Activated T-cell treated with anti-CD3 and anti-CD28 coated beads, Interleukin-2, amount 50 U/mL, for 48 hours (primary cell): ENCODE results near the gene THAP10.
A peak's percentile ranks its signal among the peaks of the same experiment; 100 is the strongest.
"Not testable (repeated sequence)": the region's sequence is repeated elsewhere in the genome, so short reads cannot be mapped to it uniquely, and the experiment has no call there.

ENCODE experiments used
- DNase-seq, 2 experiments: peaks; one replicate each; pipeline ENCODE4 v3.0.0-alpha.2; 2020

The THAP10 gene

GRCh38 chr15:70876011-70876410, 16.2 kb downstream of the THAP10 start:
- DNase-seq: no peak

GRCh38 chr15:70875001-70875782, 17.0 kb downstream of the THAP10 start:
- DNase-seq: no peak

GRCh38 chr15:70873232-70874054, 18.8 kb downstream of the THAP10 start:
- DNase-seq: no peak

- not testable (repeated sequence) for DNase-seq
Observed at GRCh38 chr15:70871490-70871889, 20.7 kb downstream of the THAP10 start.

DNA sequence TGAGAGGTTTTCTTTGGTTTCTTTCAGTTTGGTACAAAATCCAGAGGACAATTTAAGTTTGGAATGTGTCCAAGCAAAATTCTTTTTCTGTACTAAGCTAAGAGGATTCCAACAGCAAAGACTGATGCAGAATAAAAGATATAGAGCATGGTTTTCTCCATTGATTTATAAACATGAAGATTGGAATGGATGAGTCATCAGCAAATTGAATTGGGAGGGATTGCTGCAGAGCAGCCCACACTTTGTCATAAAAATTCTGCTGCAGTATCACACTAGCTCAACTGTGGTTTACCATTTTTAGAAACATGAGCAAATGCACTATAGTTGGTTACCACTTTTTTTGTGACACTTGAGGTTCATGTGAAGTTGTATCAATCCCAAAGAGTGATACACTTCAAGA, 22.2 kb downstream of the THAP10 start:
- DNase-seq: no peak

DNA sequence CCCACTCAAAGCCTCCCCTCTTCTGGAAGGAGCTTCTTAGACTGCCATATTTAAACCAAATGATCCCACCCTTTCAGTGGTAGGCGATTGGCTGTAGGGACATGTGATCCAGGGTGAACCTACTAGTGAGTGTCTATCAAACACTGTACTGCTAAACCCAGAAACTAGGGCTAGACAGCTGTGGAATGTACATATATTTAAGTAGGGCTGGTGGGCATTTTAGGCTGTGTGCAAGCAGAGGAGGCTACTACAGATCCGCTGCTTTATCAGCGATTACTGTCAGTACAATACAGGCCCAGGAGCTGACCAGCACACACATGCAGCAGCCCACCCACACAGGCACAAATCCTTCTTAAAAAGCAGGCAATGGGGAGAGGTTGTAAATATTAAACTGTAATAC, 22.9 kb downstream of the THAP10 start:
- no peak for DNase-seq

DNA sequence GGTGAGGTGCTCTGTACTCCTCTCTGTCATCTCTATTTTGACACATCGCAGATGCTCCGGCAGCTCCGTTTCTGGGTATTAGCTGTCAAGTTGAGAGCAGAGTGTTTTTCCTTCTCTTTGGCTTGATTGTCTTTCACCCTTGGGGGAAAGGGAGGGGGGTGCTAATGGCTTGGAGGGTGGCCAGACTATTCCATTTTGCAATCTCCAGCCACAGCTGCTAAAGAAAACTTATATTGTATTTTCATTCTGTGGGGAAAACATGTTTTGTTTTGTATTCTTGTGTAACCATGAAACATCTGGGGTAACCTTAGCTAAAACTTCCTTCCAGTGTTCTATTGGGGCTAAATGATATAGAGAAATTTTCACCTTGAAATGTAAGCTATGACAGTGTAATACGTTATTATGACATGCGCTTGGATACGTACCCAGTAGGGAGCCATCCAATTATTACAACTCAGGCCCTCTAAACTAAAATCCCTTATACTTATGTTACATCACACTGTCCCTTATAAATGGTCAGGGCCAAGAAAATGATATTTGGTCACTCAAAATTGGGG, 24.2 kb downstream of the THAP10 start:
- DNase-seq: no peak

DNA sequence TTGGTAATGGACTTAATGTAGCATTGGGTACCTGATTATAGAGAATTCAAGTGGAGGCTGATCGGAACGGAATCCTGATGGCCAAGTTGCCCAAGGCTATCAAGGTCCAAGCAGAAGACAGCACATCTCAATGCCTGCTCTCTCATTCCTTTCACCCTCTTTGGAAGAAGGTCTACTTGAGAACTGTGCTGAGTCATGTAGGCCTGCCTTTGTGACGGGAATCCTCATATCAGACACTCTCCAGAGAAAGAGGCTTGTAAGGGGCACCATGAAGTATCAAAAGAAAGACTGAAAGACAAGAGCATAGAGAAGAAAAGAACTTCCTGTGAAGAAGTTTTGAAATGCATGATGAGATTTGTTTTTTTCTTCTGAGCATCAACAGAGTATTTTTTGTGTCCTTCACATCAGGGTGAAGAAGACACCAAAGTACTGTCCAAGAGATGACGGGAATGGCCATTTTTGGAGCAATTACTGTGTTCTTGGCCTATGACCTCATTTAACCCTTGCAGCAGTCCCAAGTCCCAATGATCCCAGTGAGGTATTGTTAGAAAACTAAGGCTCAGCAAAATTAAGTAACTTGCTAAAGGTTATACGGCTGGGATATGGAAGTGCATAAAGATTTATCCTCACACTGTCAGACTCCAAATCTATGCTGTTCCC, 25.1 kb downstream of the THAP10 start:
- DNase-seq: no peak

GRCh38 chr15:70863450-70864218, 28.6 kb downstream of the THAP10 start:
- no peak for DNase-seq

DNA sequence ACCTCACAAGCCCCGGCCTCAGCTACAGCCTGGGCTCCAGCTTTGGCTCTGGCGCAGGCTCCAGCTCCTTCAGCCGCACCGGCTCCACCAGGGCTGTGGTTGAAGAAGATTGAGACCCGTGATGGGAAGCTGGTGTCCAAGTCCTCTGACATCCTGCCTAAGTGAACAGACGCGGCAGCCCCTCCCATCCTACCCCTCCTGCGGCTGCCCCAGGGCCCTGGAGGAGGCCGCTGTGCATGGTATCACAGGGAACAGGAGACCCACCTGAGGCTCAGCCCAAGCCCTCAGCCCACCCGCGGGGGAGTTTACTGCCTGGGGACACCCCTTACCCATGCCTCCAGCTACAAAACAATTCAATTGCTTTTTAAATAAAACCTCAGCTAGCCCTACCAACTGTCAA, 32.2 kb downstream of the THAP10 start:
- no peak for DNase-seq

DNA sequence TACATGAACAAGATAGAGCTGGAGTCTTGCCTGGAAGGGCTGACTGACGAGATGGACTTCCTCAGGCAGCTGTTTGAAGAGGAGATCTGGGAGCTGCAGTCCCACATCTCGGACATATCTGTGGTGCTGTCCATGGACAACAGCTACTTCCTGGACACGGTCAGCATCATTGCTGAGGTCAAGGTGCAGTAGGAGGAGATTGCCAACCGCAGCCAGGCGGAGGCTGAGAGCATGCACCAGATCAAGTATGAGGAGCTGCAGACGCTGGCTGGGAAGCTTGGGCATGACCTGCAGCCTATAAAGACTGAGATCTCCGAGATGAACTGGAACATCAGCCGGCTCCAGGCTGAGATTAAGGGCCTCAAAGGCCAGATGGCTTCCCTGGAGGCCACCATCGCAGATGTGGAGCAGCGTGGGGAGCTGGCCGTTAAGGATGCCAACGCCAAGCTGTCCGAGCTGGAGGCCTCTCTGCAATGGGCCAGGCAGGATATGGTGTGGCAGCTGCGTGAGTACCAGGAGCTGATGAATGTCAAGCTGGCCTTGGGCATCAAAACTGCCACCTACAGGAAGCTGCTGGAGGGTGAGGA, 32.8 kb downstream of the THAP10 start:
- no peak for DNase-seq

DNA sequence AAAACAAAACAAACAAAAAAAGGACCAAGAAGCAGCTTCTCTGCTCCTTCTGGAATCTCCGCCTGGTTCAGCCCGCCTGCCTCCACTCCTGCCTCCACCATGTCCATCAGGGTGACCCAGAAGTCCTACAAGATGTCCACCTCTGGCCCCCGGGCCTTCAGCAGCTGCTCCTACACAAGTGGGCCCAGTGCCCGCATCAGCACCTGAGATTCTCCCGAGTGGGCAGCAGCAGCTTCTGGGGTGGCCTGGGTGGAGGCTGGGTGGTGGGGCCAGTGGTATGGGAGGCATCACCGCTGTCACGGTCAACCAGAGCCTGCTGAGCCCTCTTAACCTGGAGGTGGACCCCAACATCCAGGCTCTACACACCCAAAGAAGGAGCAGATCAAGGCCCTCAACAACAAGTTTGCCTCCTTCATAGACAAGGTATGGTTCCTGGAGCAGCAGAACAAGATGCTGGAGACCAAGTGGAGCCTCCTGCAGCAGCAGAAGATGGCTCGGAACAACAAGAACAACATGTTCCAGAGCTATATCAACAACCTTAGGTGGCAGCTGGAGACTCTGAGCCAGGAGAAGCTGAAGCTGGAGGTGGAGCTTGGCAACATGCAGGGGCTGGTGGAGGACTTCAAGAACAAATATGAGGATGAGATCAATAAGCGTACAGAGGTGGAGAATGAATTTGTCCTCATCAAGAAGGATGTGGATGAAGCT, 33.5 kb downstream of the THAP10 start:
- not testable (repeated sequence) for DNase-seq

GRCh38 chr15:70857562-70858285, 34.5 kb downstream of the THAP10 start:
- no peak for DNase-seq

DNA sequence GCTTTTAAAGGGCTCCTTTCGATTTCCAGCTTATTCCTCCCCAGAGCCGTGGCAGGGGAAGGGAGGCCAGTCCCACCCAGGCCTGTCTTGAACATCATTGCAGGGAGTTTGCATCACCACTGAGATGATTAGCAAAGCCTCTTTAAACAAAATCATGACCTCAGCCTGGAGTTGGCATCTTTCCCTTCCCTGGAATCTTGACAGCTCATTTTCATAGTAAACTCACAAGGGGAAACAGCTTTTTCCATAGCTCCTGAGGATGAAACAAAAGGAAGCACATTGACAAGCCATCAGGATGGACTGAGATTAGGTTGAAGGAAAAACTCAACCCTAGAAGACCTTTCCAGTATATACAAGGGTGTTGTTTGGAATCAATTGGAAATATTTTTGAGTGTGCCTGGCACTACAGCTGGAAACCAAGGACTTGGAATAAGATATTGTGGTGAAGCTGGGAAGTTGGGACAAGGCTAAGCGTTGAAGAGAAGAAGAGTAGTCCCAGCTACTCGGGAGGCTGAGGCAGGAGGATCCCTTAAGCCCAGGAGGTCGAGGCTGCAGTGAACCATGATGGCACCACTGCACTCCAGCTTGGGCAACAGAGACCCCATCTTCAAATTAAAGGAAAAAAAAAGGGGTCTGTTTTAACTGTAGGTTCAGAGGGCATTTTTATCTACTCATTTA, 35.2 kb downstream of the THAP10 start:
- no peak for DNase-seq

DNA sequence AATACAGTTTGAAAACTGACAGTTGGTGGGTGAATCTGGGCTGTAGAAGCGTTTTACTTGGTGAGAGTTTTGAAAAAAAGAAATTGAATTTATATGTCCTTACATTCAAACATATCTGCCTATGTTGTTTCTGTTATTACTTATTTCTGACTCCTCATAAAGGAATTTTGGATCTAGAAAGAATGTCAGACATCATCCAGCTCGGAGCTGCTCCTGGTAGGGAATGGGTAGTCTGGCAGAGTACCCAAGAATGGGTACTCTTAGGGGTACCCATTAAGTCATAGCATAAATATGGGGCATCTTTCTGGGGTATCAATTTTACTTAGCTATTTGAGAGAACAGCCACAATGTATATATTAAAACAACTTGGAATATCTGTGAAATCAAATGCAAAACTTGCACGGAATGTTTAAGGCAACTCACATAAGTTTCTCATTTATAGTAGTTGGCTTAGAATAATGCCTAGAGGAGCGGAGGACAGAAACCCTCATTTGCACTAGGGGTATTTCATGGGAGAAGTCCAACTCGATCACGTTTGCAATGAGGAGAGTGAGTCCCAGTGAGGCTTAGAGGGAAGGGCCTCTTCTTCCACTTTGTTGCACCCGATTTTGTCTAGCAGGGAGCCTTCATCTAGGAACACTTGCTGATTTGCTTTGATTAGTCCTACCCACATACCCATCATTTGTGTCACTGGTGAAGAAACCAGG, 35.9 kb downstream of the THAP10 start:
- no peak for DNase-seq

DNA sequence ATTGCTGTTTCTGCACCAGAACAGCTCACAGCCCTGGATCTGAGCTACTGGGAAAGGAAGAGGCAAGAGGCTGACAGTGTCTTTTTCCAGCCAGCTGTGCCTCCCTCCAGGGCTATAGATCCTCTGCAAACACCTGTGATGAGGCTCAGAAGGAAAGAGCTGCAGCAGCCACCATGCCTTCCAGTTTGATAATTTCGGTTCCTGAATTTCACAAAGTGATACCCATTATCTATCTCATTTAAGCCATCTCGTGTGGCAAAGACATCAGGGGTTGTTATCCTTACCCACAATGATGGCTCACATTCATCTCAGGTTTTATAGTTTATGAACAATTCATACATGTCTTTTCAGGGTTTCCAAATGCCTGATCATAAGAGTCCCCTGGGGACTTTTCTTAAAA, 36.5 kb downstream of the THAP10 start:
- no peak for DNase-seq

DNA sequence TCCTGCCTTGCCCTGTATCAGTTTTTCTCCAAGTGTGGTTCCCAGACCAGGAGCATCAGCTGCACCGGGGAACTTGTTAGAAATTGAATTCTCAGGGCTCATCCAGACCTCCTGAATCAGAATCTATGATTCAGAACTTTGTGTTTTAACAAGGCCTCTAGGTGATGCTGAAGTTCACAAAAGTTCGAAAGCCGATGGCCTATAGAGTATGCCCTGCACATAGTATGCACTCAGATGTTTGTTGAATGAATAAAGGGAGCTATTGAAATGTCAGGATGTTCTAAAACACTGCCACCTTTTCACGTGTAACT, 37.6 kb downstream of the THAP10 start:
- no peak for DNase-seq

DNA sequence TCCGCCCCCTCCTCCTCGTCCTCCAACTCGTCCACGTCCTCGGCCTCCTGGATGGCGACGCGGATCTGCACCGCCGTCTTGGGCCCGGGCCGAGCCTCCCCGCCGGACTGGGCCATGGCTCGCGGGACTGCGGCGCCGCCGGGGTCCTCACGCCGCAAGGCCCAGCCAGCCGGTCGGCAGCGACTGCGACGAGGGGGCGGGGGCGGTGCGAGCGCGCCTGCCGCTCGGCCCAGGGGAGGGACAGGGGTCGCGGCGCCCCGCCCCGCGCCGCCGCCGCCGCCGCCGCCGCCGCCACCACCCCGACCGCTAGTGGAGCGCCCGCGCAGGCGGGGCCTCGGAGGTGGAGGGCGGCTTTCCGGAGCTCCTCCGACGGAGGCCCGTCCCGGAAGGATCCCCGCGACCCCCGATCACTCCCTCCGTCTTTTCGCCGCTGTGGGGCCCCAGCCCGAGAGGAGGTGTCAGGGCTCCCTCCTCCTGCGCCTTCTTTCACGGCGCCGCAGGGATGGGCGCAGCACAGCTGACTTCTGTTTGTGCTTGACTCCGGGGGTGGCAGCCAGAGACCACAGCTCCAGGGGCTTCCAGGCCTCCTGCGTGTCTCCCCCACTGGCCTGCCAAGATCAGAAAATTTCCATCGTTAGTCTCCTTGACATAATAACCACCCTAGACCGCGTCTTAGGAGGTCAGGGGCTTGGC, 38.1 kb downstream of the THAP10 start, which contains the start of gene LARP6:
Gene LARP6 (minus strand): TSS at position 185 of the 693 bp plus-strand sequence. CDS start 69 bp downstream, at position 116.
- DNase-seq: peak; percentile 31 to 51
